Epidermal melanocyte (primary cell): ENCODE results near the gene MPHOSPH9.

Experiments used
- DNase-seq: peaks from one replicate; pipeline ENCODE4 v3.0.0; 2011; ENCODE audit warnings: low spot score; ENCODE audit not compliant: insufficient read length

Gene MPHOSPH9

GRCh38 chr12:123129621-123130020 is 103.3 kb downstream of the MPHOSPH9 start:
- DNase-seq: no peak

GRCh38 chr12:123127182-123127495 is 105.8 kb downstream of the MPHOSPH9 start:
- no peak for DNase-seq

- DNase-seq: peak; percentile 50
Observed at GRCh38 chr12:123126294-123127181, 106.4 kb downstream of the MPHOSPH9 start.

DNA sequence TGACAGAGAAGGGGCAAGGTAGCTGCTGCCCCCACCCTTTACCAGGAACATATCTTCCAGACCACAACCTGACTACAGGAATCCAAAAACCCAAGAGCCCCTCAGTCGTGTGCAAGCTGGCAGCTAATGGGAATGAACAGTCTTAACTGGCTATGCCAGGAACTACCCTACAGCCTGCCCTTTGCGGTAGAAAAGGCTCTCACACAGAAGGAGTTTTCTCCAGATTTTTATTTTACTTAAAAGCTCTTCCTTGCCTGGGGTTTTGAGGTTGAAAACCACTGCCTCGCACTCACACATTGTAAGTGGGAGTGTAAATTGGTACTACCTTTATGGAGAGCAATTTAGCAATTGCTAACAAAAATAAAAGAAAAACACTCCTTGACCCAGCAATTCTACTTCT is 110.3 kb downstream of the MPHOSPH9 start:
- no peak for DNase-seq

DNA sequence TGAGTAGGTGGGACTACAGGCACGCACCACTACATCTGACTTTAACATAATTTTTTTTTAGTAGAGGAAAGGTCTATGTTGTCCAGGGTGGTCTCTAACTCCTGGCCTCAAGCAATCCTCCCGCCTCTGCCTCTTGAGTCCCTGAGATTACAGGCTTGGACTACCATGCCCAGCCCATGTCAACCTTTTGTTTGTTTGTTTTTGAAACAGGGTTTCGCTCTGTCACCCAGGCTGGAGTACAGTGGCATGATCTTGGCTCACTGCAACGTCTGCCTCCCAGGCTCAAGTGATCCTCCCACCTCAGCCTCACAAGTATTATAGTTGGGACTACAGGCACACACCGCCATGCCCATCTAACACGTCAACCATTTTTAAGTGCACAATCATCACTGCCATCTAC is 111.3 kb downstream of the MPHOSPH9 start:
- DNase-seq: no peak

DNA sequence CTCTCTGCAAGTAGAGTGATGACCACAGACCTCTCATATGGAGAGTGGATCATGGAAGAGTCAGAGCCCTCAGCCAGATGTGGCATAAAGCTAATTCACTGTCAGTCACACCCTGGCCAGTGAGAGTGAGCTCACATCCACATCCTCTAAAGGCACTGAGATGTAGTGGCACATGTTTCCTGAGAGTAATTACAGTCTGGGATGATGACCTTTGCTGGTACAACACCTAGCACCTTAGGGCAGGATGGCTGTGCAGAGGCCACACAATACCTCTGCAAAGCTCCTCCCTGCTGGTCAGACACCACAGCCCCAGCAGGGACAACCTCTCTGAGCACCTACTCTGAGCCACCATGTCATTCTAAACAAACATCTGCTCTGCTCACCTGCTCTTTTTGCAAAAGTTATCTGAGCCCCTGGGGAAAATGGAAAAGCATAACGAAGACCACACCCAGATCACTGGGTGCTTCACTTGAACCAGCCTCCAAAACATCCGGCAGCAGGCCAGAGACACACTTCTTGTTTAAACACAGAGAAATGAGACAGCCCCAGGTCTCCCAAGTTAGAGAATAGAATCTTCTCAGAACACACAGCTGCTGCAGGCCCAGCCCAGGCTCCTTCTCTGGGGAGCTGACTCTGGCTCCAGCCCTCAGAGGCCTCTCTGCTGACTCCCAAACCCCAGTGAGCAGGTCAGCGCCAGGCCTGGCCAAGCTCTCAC is 112.3 kb downstream of the MPHOSPH9 start:
- DNase-seq: no peak

DNA sequence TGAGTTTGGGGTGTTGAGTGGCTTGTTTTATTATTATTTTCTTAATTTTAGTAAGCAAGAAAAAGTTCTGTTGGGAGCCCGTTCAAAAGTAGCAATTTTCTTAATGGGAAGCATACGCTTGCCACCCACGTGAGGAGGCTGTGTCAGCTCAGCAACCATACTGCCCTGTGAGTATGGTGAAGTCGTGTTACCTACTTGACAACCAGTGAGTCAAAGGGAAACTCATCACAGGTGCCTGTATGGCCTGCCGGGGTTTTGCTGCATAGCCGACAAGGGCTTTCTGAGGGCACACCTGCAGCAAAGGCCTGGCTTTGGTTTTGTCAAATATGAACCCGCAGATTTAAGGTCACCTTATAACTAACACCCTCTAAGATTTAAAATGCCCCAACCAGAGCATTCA is 113.1 kb downstream of the MPHOSPH9 start:
- DNase-seq: no peak

DNA sequence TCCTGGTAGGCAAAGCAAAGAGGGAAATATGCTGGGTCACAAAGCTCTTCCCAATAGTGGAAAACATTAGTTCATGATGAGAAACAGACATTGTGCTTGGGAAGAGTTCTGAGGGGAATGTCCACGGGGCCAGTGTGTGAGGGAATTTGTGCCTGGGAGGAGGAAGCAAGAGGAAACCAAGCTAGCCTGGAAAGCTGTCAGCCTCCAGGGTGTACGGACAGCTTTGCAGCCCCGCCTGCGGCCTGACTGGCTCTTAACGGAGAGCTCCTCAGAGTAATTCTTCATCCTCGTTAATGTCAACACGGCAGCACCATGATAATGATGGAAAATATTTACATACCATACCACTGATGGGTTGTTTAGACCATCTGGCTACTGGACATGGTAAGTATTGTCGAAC is 114.4 kb downstream of the MPHOSPH9 start:
- DNase-seq: no peak

GRCh38 chr12:123115409-123116121 is 117.4 kb downstream of the MPHOSPH9 start:
- DNase-seq: peak; percentile 52

GRCh38 chr12:123114304-123115083 is 118.4 kb downstream of the MPHOSPH9 start:
- DNase-seq: no peak

DNA sequence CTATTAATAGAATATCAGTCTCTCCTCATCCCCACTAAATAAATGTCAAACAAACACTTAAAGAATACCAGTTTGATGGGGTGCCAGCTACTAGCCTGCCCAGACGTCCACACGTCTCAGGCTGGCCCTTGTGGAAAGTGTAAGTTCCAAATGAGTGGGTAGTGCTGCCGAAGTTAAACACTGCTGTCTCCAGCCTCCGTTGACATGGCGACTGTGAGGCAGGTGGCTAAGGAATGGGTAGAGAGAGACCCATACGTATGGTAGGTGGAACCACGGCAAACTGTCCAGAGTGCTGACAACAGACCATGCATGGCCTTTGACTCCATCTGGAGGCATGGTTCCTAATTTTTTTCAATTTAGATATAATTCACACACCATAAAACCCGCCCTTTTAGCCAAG is 119.9 kb downstream of the MPHOSPH9 start:
- no peak for DNase-seq

DNA sequence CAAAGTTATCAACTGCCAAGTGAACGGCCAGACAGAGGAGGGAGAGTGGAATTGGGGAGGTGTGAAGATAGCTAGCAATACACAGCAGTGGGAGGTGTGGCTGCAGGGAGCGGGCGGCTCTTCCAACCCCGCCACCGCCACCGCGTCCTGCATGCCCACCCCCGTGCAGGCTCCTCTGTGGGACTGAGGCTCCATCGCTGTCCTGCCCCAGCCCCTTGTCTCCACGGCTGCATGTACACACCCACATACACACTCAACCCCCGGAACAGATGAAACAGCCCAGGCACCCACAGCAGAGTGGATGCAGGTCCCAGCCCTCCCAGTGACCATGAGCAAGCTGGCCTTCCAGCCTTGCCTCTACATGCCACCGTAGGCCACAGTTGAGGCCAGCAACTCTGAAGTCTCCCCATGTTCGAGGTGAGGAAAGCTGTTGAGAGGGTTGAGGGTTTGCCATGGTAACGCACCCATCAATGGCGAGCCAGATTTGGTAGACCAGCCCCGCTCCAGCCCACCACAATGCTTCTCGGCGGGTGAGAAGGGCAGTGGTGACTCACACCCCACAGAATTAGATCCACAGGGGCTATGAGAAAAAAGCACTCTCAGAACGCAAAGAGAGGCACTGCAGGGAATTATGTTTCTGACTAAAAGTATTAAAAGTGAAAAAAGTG is 121.3 kb downstream of the MPHOSPH9 start:
- DNase-seq: no peak

DNA sequence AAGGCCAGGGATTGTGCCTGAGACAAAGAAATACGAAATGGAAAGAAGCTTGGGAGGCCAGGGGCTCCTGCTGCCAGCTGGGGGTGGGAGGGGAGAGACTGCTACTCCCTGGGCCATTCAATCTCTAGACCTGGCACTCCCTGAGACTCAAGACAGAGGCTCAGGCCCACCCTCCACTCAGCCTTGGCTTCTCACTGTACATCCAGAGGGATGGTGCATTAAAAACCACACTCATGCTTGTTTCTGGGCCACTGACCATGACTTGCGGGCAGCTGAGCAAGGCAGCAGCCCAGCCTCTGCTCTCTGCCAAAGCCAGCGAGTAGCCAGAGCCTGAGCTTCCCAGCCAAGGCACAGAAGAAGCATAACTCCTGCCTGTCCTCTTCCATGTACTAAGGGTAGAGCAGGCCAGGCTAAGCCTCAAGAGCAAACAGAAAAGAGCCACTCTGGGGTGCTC is 123.6 kb downstream of the MPHOSPH9 start:
- DNase-seq: no peak

- DNase-seq: no peak
Observed at GRCh38 chr12:123108682-123109066, 124.3 kb downstream of the MPHOSPH9 start.

GRCh38 chr12:123107926-123108681 is 124.8 kb downstream of the MPHOSPH9 start:
- no peak for DNase-seq

DNA sequence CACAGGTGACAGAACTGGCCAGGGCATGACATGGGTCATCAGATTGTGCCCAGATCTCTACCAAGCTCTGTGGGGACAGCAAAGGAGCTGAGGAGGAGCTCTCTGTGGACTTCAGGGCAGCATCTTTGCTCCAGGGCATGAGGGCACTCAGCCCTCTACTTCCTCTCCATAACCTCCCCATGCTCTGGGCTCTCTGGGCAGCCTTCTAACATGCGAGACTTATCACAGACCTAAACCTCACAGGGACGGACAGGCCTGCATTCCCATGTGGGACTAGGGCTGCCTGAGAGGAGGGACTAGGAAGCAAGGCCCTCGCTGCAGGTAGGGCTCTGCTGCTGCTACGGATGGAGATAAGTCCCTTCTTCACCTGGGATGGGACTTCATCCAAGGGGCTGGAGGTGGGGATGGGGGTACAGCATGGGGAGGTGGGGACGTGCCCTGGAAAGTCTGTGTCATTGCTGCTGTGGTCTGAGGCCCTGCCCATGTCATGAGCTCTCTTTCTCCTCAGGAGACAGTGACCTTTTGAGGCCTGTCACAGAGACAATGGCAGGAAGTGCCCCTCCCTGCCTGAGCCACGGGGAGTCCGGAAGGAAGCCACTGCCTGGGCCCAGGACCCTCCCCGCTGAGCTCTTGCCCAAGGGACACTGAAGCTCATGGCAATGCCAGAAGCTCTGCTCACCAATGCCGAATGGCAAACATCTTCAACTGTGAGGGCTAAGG is 126.1 kb downstream of the MPHOSPH9 start:
- DNase-seq: no peak

DNA sequence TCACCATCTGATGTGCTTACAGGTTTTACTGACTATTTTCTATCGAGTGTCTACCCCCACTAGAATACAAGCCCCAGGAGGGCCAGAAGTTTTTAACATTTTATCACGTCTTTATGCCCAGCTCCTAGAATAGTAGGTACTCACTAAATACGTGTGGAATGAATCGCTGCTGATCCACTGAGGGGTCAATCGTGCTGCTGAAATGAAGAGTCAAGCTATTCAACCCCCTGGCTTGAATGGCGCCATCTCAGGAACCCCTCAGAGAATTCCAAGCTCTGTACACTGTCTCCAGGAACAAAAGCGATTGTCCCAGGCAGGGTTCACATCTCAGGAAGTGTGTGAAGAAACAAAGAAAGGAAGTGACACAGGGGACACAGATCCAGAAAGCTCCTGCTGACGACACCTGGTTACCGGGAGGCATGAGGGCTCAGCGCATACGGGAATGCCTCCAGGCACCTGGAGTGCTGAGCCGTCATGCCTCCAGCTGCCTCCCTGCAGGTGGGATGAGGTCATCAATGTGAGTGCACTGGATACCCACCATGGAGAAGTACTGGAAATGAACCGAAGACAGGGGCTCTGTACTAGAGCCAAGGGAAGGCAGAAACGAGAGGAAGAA is 127.6 kb downstream of the MPHOSPH9 start:
- no peak for DNase-seq

GRCh38 chr12:123104809-123105208 is 128.1 kb downstream of the MPHOSPH9 start:
- DNase-seq: no peak
